ENCODE data around the gene BNIP2. TPM values are rescaled to one million over a fixed set of nuclear protein-coding genes. Genes with fewer than 3 reads are reported as not detected.

Gene BNIP2
- 100 to 1,000 TPM in 3 of 4 donors, 10 to 100 TPM in 1; 84.4 to 140 (median 125) TPM for total RNA-seq

- H3K36me3 ChIP-seq, result no peaks in the 10 kb centered on the region
- in situ Hi-C loops (cut with MboI; ENCODE audit: low pct_ligation_motif_present in 1 of 4, low pct_unique_long_range_greater_than_20kb in 1 of 4, low sequenced_read_pairs in 3 of 4), result no loop called here
- H3K27me3 ChIP-seq, result no peaks in the 10 kb centered on the region
- H3K4me3 ChIP-seq, result peak within 1 kb of the TSS; percentile 79 to 96 (median 86)
- peak; percentile 100 for DNase-seq
- H3K4me1 ChIP-seq, result peaks cover 19 to 61% (median 35%) of the 10 kb centered on the region in 4 donors
- TF ChIP-seq POLR2A (IDR thresholded peaks at IDR 0.05) (peak; percentile 96), POLR2AphosphoS5 (IDR thresholded peaks at IDR 0.05) (peak; percentile 86 to 98 (median 97)), EP300 (IDR thresholded peaks at IDR 0.05; ENCODE audit: low read depth) (peak; percentile 32)
- TF ChIP-seq, protein P1, sequence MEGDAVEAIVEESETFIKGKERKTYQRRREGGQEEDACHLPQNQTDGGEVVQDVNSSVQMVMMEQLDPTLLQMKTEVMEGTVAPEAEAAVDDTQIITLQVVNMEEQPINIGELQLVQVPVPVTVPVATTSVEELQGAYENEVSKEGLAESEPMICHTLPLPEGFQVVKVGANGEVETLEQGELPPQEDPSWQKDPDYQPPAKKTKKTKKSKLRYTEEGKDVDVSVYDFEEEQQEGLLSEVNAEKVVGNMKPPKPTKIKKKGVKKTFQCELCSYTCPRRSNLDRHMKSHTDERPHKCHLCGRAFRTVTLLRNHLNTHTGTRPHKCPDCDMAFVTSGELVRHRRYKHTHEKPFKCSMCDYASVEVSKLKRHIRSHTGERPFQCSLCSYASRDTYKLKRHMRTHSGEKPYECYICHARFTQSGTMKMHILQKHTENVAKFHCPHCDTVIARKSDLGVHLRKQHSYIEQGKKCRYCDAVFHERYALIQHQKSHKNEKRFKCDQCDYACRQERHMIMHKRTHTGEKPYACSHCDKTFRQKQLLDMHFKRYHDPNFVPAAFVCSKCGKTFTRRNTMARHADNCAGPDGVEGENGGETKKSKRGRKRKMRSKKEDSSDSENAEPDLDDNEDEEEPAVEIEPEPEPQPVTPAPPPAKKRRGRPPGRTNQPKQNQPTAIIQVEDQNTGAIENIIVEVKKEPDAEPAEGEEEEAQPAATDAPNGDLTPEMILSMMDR (IDR thresholded peaks at IDR 0.05), result peak in 1 of 5 experiments; percentile 2
- peak within 1 kb of the TSS; percentile 99 to 100 (median 100) for H3K27ac ChIP-seq
- no peaks in the 10 kb centered on the region for H3K9me3 ChIP-seq
- intact Hi-C loops (cut with DNase I; ENCODE audit: low total_unique reads), result no loop called here
- 0 to 1% methylated on average over 7 to 55 of the region's 78 CpGs for WGBS, 2 donors (ENCODE audit: low coverage in 1 of 2)
Measured at GRCh38 chr15:59688782-59689625, at the start of gene BNIP2. TSS of gene BNIP2 (minus strand) at chr15:59689320. CDS start at chr15:59682457, 6,863 bp downstream.

DNA sequence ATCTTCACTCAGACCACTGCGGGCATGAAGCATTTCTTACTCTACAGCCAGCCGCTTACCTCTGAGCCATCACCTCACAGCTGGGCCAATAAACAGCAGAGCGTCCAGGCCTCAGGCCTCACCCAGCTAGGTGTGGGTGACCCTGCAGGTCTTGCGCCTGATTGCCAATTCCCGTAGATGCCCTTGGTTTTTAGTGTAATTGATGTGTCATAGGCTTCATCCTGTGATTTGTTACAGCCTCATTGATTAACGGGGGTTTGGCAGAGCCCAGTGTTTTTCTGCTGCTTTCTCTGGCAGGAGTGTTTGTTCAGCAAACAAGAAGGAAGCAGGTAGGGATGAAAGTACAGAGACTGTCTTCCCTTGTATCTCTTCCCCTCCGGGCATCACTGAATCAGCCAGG, 49.6 kb upstream of the BNIP2 start:
- DNase-seq, result no peak
- H3K4me3 ChIP-seq, result no peak overlapping the region
- no peaks in the 10 kb centered on the region for H3K27me3 ChIP-seq
- TF ChIP-seq POLR2AphosphoS5 (IDR thresholded peaks at IDR 0.05), result no peak
- no peak for TF ChIP-seq EP300 (IDR thresholded peaks at IDR 0.05; ENCODE audit: low read depth)
- no peak for TF ChIP-seq POLR2A (IDR thresholded peaks at IDR 0.05)
- TF ChIP-seq, protein P1 (IDR thresholded peaks at IDR 0.05), result no peak
- H3K4me1 ChIP-seq, result no peaks in the 10 kb centered on the region
- WGBS, 2 donors (ENCODE audit: low coverage in 1 of 2), result 82 to 100% methylated on average over 2 to 7 of the region's 7 CpGs
- H3K9me3 ChIP-seq, result no peaks in the 10 kb centered on the region
- no peaks in the 10 kb centered on the region for H3K36me3 ChIP-seq
- intact Hi-C loops (cut with DNase I; ENCODE audit: low total_unique reads) (no loop called here), in situ Hi-C loops (cut with MboI; ENCODE audit: low pct_ligation_motif_present in 1 of 4, low pct_unique_long_range_greater_than_20kb in 1 of 4, low sequenced_read_pairs in 3 of 4) (loop anchor here in 1 of 4 donors (25.0 kb wide), 1 partner anchor 449 kb away; no protein-coding TSS in a partner anchor)
- H3K27ac ChIP-seq, result no peak overlapping the region

DNA sequence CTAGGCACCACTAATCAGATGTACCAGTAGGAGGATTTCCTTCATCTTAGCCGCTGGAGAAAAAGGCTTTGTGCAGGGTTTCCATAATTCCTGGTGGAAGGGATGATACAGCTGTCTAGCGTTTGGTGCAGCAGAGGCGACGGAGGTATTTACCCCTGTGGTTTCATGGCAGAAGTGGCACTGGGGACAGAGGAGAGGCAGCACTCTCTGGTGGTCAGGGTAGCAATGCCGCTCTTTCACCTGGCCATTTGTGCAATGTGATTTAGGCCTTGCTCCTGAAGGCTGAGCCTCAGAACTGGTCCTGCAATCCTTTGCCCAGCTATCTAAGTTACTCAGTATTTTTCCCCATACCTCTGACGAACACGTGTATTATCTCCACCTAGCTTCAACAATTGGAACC, 47.1 kb upstream of the BNIP2 start:
- TF ChIP-seq, protein P1 (IDR thresholded peaks at IDR 0.05), result no peak
- TF ChIP-seq POLR2AphosphoS5 (IDR thresholded peaks at IDR 0.05), result no peak
- no peak for TF ChIP-seq POLR2A (IDR thresholded peaks at IDR 0.05)
- no peak for TF ChIP-seq EP300 (IDR thresholded peaks at IDR 0.05; ENCODE audit: low read depth)
- Histone ChIP-seq H3K4me1 (no peaks in the 10 kb centered on the region), H3K36me3 (no peaks in the 10 kb centered on the region), H3K27ac (no peak overlapping the region), H3K9me3 (no peaks in the 10 kb centered on the region), H3K27me3 (peaks cover 8% of the 10 kb centered on the region), H3K4me3 (no peak overlapping the region)
- no peak for DNase-seq
- WGBS, 2 donors (ENCODE audit: low coverage in 1 of 2), result 40 to 76% methylated on average over 2 to 7 of the region's 7 CpGs
- in situ Hi-C loops (cut with MboI; ENCODE audit: low pct_ligation_motif_present in 1 of 4, low pct_unique_long_range_greater_than_20kb in 1 of 4, low sequenced_read_pairs in 3 of 4) (loop anchor here in 1 of 4 donors (25.0 kb wide), 1 partner anchor 451 kb away; no protein-coding TSS in a partner anchor), intact Hi-C loops (cut with DNase I; ENCODE audit: low total_unique reads) (no loop called here)

GRCh38 chr15:59725151-59725486, 36.0 kb upstream of the BNIP2 start:
- TF ChIP-seq, protein P1 (IDR thresholded peaks at IDR 0.05), result no peak
- TF ChIP-seq POLR2AphosphoS5 (IDR thresholded peaks at IDR 0.05) (no peak), EP300 (IDR thresholded peaks at IDR 0.05; ENCODE audit: low read depth) (no peak), POLR2A (IDR thresholded peaks at IDR 0.05) (no peak)
- intact Hi-C loops (cut with DNase I; ENCODE audit: low total_unique reads) (no loop called here), in situ Hi-C loops (cut with MboI; ENCODE audit: low pct_ligation_motif_present in 1 of 4, low pct_unique_long_range_greater_than_20kb in 1 of 4, low sequenced_read_pairs in 3 of 4) (loop anchor here (10.0 to 25.0 kb wide), 4 partner anchors 450 to 600 kb away; no protein-coding TSS in a partner anchor)
- Histone ChIP-seq H3K27ac (no peak overlapping the region), H3K9me3 (no peaks in the 10 kb centered on the region), H3K27me3 (peaks cover 13% of the 10 kb centered on the region), H3K36me3 (no peaks in the 10 kb centered on the region), H3K4me3 (no peak overlapping the region), H3K4me1 (no peaks in the 10 kb centered on the region)
- WGBS, 2 donors (ENCODE audit: low coverage in 1 of 2), result 27 to 28% methylated on average over 2 to 3 of the region's 3 CpGs
- no peak for DNase-seq

Measured in transverse colon (tissue), 4 donors.